ENCODE data around the gene FBN2. TPM values are rescaled to one million over a fixed set of nuclear protein-coding genes. Genes with fewer than 3 reads are reported as not detected.

Gene FBN2
- total RNA-seq, 2 donors from 2014 or later: 4.3 to 6.3 TPM

DNA sequence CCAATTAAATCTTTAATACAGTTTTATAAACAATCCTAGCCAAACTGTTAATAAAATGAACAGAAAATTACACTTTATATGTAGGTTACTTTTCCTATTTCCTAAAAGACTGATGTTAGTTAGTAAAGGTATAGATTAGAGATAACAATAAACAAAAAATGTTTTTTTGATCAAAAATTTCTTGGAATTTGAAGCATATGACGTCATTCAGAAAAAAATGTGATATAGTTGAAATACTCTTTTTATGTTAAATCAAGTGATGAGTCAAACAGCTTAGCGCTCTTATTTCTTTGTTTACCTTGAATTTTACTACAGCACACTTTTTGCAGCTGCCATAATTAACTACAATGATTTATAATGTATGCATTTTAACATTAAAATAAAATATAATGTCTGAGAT, 258.7 kb downstream of the FBN2 start:
- intact Hi-C loops (cut with DNase I): no loop called here
- no peak for DNase-seq (ENCODE audit: low spot score)

DNA sequence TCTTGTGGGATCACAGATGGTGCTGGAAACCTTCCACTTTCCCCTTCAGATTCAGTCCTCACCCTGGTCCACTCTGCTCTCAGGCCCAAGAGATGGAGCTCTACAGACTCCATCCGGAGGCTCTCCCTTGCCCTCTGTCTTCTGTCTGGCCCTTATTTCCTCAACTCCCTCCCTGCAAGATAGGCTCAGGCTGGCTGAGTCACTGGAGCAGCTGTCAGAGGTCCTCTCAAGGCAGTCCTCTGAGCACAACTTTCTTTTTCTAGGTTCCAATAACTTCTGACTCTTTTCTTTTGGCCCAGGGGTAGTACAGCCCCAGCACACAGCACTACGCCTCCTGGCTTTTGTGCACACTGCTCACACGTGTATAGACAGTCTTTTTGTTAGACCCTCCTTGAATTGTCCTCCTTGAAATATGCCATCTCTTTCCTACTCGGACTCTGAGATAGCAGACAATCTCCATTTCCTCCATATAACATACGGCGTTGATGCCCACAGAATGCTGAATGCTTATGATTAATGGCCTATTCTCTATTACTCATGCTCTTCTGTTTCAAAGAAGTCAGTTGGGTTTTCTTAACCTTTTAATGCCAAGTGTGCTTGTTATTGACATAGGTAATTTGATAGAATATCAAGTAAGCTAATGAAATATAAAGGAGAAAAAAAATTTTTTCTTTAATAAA, 261.4 kb downstream of the FBN2 start:
- DNase-seq (ENCODE audit: low spot score): no peak
- intact Hi-C loops (cut with DNase I): no loop called here

GRCh38 chr5:128274441-128274840, 263.6 kb downstream of the FBN2 start:
- intact Hi-C loops (cut with DNase I): no loop called here
- DNase-seq (ENCODE audit: low spot score): no peak

GRCh38 chr5:128273736-128274135, 264.3 kb downstream of the FBN2 start:
- DNase-seq (ENCODE audit: low spot score): no peak
- intact Hi-C loops (cut with DNase I): no loop called here

GRCh38 chr5:128271859-128272464, 266.1 kb downstream of the FBN2 start:
- no peak for DNase-seq (ENCODE audit: low spot score)

GRCh38 chr5:128271071-128271470, 267.0 kb downstream of the FBN2 start:
- intact Hi-C loops (cut with DNase I): no loop called here
- DNase-seq (ENCODE audit: low spot score): no peak

More at GRCh38 chr5:128271859-128272464, 266.1 kb downstream of the FBN2 start:
- intact Hi-C loops (cut with DNase I): no loop called here

- DNase-seq (ENCODE audit: low spot score): no peak
- intact Hi-C loops (cut with DNase I): no loop called here
Measured at GRCh38 chr5:128264564-128265360, 273.3 kb downstream of the FBN2 start.

DNA sequence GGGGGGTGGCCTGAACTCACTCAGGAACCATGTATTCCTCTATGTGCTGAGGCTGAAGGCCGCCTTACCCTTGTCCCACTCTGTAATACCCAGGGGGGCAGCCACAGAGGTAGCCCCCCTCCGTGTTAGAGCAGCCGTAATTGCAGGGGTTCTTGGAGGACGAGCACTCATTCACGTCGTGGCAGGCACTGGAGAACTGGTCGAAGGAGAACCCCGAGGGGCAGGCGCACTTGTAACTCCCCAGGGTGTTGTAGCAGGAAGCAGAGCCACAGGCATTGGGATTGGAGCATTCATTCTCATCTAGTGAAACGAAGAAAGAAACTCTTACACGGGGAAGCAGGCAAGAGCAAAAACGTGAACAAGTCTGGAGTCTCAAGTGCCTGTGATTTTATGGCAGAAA, 274.7 kb downstream of the FBN2 start:
- no peak for DNase-seq (ENCODE audit: low spot score)
- intact Hi-C loops (cut with DNase I): no loop called here

DNA sequence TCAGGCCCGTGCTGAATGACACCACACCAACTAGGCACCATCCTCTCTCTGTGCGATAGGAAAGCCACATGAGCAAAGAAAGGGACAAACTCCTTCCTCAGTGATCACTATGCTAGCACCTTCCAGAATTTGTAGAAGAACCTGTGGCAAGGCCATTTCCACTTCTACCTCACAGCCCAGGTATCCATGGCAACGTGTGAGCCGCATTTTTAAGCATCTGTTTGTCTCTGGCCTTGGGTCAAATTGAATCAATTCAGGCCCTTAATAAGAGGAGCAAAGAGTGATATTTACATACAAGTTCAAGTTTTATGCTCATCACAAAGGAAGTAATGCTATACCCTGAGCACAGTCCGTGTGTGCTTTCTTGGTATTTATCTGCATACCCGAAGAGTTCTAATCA, 275.1 kb downstream of the FBN2 start:
- no peak for DNase-seq (ENCODE audit: low spot score)
- intact Hi-C loops (cut with DNase I): no loop called here

- no peak for DNase-seq (ENCODE audit: low spot score)
- intact Hi-C loops (cut with DNase I): no loop called here
Measured at GRCh38 chr5:128259607-128260021, 278.4 kb downstream of the FBN2 start.

DNA sequence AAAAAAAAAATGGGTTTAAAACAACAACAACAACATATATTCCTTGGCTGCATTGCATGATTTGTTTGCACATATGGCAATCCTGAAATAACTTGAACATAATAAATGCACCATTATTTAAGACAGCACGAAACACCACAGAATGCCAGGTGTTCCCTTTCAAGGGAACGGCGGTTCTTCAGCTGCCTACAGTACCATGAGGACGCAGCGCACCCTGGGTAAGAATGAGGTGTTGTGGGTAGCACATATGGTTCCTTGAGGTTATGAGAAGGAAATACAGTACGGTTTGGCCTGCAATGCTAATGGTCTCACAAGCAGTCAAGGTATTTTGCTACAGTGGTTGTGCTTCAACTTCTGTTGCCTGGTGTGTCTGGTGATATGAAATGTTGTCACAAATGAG, 279.7 kb downstream of the FBN2 start:
- intact Hi-C loops (cut with DNase I): no loop called here
- no peak for DNase-seq (ENCODE audit: low spot score)

GRCh38 chr5:128257076-128257475, 281.0 kb downstream of the FBN2 start:
- no peak for DNase-seq (ENCODE audit: low spot score)
- intact Hi-C loops (cut with DNase I): no loop called here

- intact Hi-C loops (cut with DNase I): no loop called here
Measured at GRCh38 chr5:128254789-128255188, 283.3 kb downstream of the FBN2 start.

GRCh38 chr5:128253880-128254279, 284.2 kb downstream of the FBN2 start:
- intact Hi-C loops (cut with DNase I): no loop called here
- no peak for DNase-seq (ENCODE audit: low spot score)

More at GRCh38 chr5:128254789-128255188, 283.3 kb downstream of the FBN2 start:
- DNase-seq (ENCODE audit: low spot score): no peak

DNA sequence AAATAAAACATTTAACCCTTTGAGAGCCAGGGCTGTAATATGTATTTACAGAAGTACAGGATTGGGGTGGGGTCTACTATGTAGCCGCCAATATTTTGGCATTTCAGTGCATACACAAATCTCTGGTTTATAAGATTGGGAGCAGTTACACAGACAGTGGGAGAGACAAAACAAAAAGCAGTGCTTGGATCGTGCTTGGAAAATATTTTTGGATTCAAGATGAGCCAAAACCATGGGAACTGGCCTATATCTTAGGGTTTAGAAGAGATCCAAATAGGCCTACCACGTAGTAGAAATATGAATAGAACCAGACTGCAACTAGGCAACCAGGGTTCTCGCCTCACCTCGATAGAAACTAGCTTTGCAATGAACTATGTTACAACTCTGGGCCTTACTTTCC, 284.9 kb downstream of the FBN2 start:
- no peak for DNase-seq (ENCODE audit: low spot score)

DNA sequence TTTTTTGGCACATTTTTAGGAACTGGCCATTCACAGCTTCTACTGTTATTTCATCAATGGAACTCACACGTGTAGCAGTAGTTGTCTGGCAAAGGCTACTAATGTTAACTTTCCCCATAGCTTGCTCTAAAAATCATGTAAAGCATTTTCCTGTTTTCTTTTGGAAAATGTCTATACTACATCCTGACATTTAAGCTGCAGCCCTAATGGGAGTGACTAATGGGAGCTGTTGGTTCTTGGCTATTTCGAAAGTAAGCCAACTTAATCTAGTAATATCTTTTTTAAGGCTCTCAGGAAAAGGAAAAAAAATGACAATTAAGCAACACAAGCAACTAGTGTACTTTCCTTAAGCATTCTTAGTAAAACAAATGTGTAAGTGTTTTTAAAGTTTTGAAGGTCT, 285.3 kb downstream of the FBN2 start:
- intact Hi-C loops (cut with DNase I): no loop called here
- DNase-seq (ENCODE audit: low spot score): no peak

More for the DNA sequence above, 284.9 kb downstream of the FBN2 start:
- intact Hi-C loops (cut with DNase I): no loop called here

GRCh38 chr5:128252196-128252595, 285.8 kb downstream of the FBN2 start:
- intact Hi-C loops (cut with DNase I): no loop called here
- DNase-seq (ENCODE audit: low spot score): no peak

DNA sequence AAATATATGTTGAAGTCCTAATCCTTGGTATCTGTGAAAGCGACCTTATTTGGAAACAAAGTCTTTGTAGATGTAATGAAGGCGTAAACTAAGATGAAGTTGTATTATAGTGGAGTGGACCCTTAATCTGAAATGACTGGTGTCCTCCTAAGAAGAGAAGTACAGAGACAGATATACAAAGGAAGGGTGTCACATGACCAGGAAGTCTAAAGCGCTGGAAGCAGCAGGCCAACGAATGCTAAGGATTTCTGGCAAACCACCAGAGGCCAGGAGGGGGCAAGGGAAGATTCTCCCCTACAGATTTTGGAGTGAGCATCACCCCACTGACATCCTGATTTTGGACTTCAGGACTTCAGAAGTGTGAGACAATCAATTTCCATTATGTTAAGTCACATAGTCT, 292.1 kb downstream of the FBN2 start:
- intact Hi-C loops (cut with DNase I): no loop called here
- DNase-seq (ENCODE audit: low spot score): no peak

- no peak for DNase-seq (ENCODE audit: low spot score)
- intact Hi-C loops (cut with DNase I): no loop called here
Measured at GRCh38 chr5:128243958-128244582, 294.0 kb downstream of the FBN2 start.

GRCh38 chr5:128241051-128241695, 296.9 kb downstream of the FBN2 start:
- intact Hi-C loops (cut with DNase I): no loop called here

More at GRCh38 chr5:128241051-128241695, 296.9 kb downstream of the FBN2 start:
- DNase-seq (ENCODE audit: low spot score): no peak

Data from posterior vena cava (tissue), 2 donors.